Measurements from ENCODE around the gene TOP1. TPM values are rescaled to one million over a fixed set of nuclear protein-coding genes. Genes with fewer than 3 reads are reported as not detected.

Gene TOP1
- total and polyA plus RNA-seq, 2 of the 4 experiments (the other 2 are of a cell fraction) = 14.0 to 21.5 TPM

DNA sequence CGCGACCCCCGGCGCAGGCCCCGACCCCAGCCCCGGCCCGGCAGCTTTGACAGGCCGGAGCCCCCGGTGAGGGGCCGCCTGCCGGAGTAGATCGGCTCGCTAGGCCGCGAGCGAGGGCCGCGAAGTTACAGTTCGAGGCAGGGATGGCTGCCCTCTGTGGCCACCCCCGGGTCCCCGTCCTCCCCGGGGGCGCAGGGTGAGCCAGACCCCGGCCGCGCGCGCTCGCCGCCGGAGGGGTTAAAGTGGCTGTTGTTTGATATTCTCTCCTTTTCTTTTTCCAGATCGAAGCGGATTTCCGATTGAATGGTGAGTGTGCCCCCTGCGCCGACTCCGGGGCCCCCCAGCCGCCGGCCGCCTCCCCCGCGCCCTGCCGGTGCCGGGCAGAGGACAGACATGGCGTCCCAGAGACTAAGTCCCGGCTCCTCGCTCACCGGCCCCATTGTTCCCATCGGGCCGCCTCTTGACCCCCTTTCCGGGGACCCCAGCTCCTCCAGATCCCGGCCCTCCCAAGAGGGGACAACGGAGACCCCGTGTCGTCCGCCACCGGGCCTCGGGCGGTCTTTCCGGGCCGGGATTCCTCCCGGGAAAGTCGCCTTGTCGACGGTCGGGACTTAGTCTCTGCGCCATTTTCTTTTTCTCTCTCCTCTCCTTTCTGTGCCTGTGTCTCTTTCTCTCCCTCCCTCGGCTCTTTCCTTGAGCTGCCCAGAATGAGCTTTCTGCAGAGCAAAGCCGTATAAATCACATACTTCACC, 704 bp downstream of the TOP1 start:
- H3K36me3 ChIP-seq (ENCODE audit: control insufficient read depth, insufficient read depth, low read length) = no peaks in the 10 kb centered on the region; the same call in none of the 2 replicates
- H2AK9ac ChIP-seq (replicated peaks; ENCODE audit: low read depth, low read length, poor library complexity) = peak overlapping the region; percentile 95
- dilution Hi-C loops (cut with HindIII; ENCODE audit: low sequenced_read_pairs, unreplicated experiment) = no loop called here
- peak overlapping the region; percentile 78 for H3K18ac ChIP-seq (ENCODE audit: low read depth, low read length)
- in situ Hi-C loops (cut with MboI; ENCODE audit: low sequenced_read_pairs) = no loop called here
- peak overlapping the region; percentile 95 for H3K4me2 ChIP-seq (ENCODE audit: low read depth, low read length)
- peak overlapping the region; percentile 77 for H2BK120ac ChIP-seq (ENCODE audit: low read depth, low read length)
- TF ChIP-seq POLR2A (IDR thresholded peaks at IDR 0.05; ENCODE audit: low read depth, low read length) (peak; percentile 34; the same call in 1 of the 2 replicates), CHD1 (IDR thresholded peaks at IDR 0.05; ENCODE audit: low read depth, low read length) (0 out of 2 replicates have a peak, but pooled peaks have one; percentile 31), RFX5 (IDR thresholded peaks at IDR 0.05; ENCODE audit: low read depth, low read length) (no peak)
- H3K23ac ChIP-seq (ENCODE audit: low read depth, low read length) = peak overlapping the region; percentile 98; the same call in 1 of the 2 replicates
- peak overlapping the region; percentile 76 for H3K4me3 ChIP-seq (ENCODE audit: insufficient read depth, low read depth, low read length)
- intact Hi-C loops (cut with micrococcal nuclease) = no loop called here
- peaks cover 2 to 26% of the 10 kb centered on the region in 2 experiments; a peak in 2 of 4 replicates for H3K79me1 ChIP-seq (ENCODE audit: low read depth in 1 of 2, low read length in 2 of 2)
- H4K8ac ChIP-seq (ENCODE audit: low read depth in 2 of 2, low read length in 2 of 2) = peak overlapping the region; percentile 62 to 81
- CTCF ChIA-PET = no interaction called here
- H4K5ac ChIP-seq (ENCODE audit: low read depth, low read length) = peak overlapping the region; percentile 6; the same call in 1 of the 2 replicates
- no peak overlapping the region for H2BK20ac ChIP-seq (ENCODE audit: low read depth, low read length)
- no peak for DNase-seq
- peak overlapping the region; percentile 96 for H3K56ac ChIP-seq (ENCODE audit: extremely low read depth, insufficient read depth, low read length)
- peaks cover 47% of the 10 kb centered on the region for H4K20me1 ChIP-seq (ENCODE audit: insufficient read depth, low read length)
- H3K14ac ChIP-seq (replicated peaks; ENCODE audit: low read depth, low read length) = peak overlapping the region; percentile 99
- BruUV-seq (replicated peaks) = no TSS peak
- peak overlapping the region; percentile 96 for H2BK5ac ChIP-seq (ENCODE audit: low read depth, low read length, poor library complexity, severe bottlenecking)
- peak; percentile 2 for ATAC-seq (ENCODE audit: low read depth)
- no peaks in the 10 kb centered on the region for H3K9me3 ChIP-seq (ENCODE audit: control insufficient read depth, insufficient read depth, low read length)
- H2AK5ac ChIP-seq (ENCODE audit: low read depth, low read length) = peak overlapping the region; percentile 53
- 0% methylated on average over 23 of the region's 69 CpGs; no CpG with 5 or more reads in 1 of the 2 experiments for WGBS, 2 experiments (ENCODE audit: extremely low coverage in 2 of 2, insufficient read length in 1 of 2)
- H4K91ac ChIP-seq (ENCODE audit: insufficient read depth, low read depth, low read length) = peak overlapping the region; percentile 88
- H3K4ac ChIP-seq (ENCODE audit: low read depth, low read length) = peak overlapping the region; percentile 92
- H3K9me1 ChIP-seq (ENCODE audit: insufficient read depth, low read length) = peaks cover 11% of the 10 kb centered on the region
- H3K4me1 ChIP-seq (ENCODE audit: control insufficient read depth, insufficient read depth, low read length) = peaks cover 8% of the 10 kb centered on the region
- peak overlapping the region; percentile 97 for H3K27ac ChIP-seq (ENCODE audit: insufficient read depth, low read length)
- H3K9ac ChIP-seq (ENCODE audit: low read depth, low read length) = peak overlapping the region; percentile 100
- peak overlapping the region; percentile 94 for H2AFZ ChIP-seq (replicated peaks; ENCODE audit: low read length, poor library complexity)
- H3K27me3 ChIP-seq (ENCODE audit: control insufficient read depth, insufficient read depth, low read length) = no peaks in the 10 kb centered on the region
- POLR2A ChIA-PET (ENCODE audit: unreplicated experiment) = no interaction called here
- H2BK15ac ChIP-seq (ENCODE audit: low read depth, low read length) = 0 out of 3 replicates have a peak overlapping the region, but pooled peaks have one; percentile 47
